ENCODE data around the gene ERBB4. TPM values are rescaled to one million over a fixed set of nuclear protein-coding genes. Genes with fewer than 3 reads are reported as not detected.
A peak's percentile ranks its signal among the peaks of the same experiment; 100 is the strongest.

Gene ERBB4
- total and polyA plus RNA-seq, 2 of the 8 experiments (the other 6 are each of a cell fraction or from before 2014, with no cell fraction given) = 0.34 to 1.3 TPM

GRCh38 chr2:211822686-211823335 is 715.8 kb downstream of the ERBB4 start:
- no peak overlapping the region for H2BK5ac ChIP-seq (ENCODE audit: low read depth, low read length)
- H3K4me1 ChIP-seq (replicated peaks in 1 of 4; ENCODE audit: control insufficient read depth in 3 of 4, insufficient read depth in 4 of 4, low read length in 3 of 4) = no peaks in the 10 kb centered on the region
- no peak overlapping the region for H2BK20ac ChIP-seq (ENCODE audit: low read length)
- no peak overlapping the region for H3K56ac ChIP-seq (replicated peaks; ENCODE audit: insufficient read length, low read depth, low read length)
- no peak overlapping the region for H3K23ac ChIP-seq (ENCODE audit: insufficient read length)
- H3K4me3 ChIP-seq (ENCODE audit: extremely low read depth in 1 of 4, insufficient read depth in 2 of 4, low read depth in 3 of 4, low read length in 4 of 4) = no peak overlapping the region
- 94% methylated on average over 3 of the region's 3 CpGs; no CpG with 5 or more reads in 1 of the 2 experiments for WGBS, 2 experiments (ENCODE audit: extremely low coverage in 1 of 2, insufficient coverage in 1 of 2, insufficient read length in 1 of 2, insufficient replicate concordance in 2 of 2, low coverage in 1 of 2, low lambda C conversion rate in 2 of 2, missing lambda C conversion rate in 1 of 2)
- H4K5ac ChIP-seq (ENCODE audit: insufficient read length, low read depth, low read length) = no peak overlapping the region
- no peaks in the 10 kb centered on the region for H3K36me3 ChIP-seq (ENCODE audit: control insufficient read depth in 2 of 4, insufficient read depth in 4 of 4, low read length in 3 of 4)
- ChIA-PET POLR2A (ENCODE audit: partially characterized antibody) (no interaction called here), CTCF (ENCODE audit: partially characterized antibody) (interaction anchor here (0.7 to 1.0 kb wide), 3 partner anchors 10 to 20 kb away, joined by 3 to 5 read pairs (median 4); no protein-coding TSS in a partner anchor)
- no peaks in the 10 kb centered on the region for H3K79me1 ChIP-seq (ENCODE audit: low read depth, low read length)
- no peaks in the 10 kb centered on the region for H3K27me3 ChIP-seq (replicated peaks in 1 of 4; ENCODE audit: control insufficient read depth in 3 of 4, extremely low read depth in 1 of 4, insufficient read depth in 3 of 4, low read length in 3 of 4)
- DNase-seq (ENCODE audit: low read depth in 1 of 2, low spot score in 2 of 2) (no peak), FAIRE-seq (no peak)
- H3K4me2 ChIP-seq (ENCODE audit: insufficient read depth in 1 of 2, low read depth in 2 of 2, low read length in 2 of 2) = no peak overlapping the region
- H4K8ac ChIP-seq (ENCODE audit: extremely low read depth, insufficient read depth, low read length) = no peak overlapping the region
- H2AK5ac ChIP-seq (ENCODE audit: low read depth, low read length) = no peak overlapping the region
- no peak overlapping the region for H2BK120ac ChIP-seq (replicated peaks; ENCODE audit: low read depth, low read length)
- H3K14ac ChIP-seq (ENCODE audit: insufficient read length) = no peak overlapping the region
- H3K18ac ChIP-seq (ENCODE audit: extremely low read depth, low read length) = no peak overlapping the region
- no peak overlapping the region for H3K27ac ChIP-seq (ENCODE audit: low read depth, low read length)
- H4K20me1 ChIP-seq (replicated peaks in 1 of 2; ENCODE audit: control insufficient read depth in 1 of 2, insufficient read depth in 2 of 2, low read length in 2 of 2) = no peaks in the 10 kb centered on the region
- H3K9ac ChIP-seq (replicated peaks in 1 of 4; ENCODE audit: extremely low read depth in 1 of 4, low read depth in 3 of 4, low read length in 3 of 4) = no peak overlapping the region
- H2BK12ac ChIP-seq (ENCODE audit: low read depth, low read length) = no peak overlapping the region
- no peak overlapping the region for H2BK15ac ChIP-seq (ENCODE audit: low read length)
- H3K4ac ChIP-seq (replicated peaks; ENCODE audit: insufficient read length, low read depth, low read length) = no peak overlapping the region
- no peaks in the 10 kb centered on the region for H3K9me3 ChIP-seq (ENCODE audit: insufficient read depth in 2 of 2, low read depth in 1 of 2, low read length in 1 of 2)
- H3K23me2 ChIP-seq (ENCODE audit: low read depth, low read length) = no peaks in the 10 kb centered on the region; the same call in 1 of the 2 replicates
- H2AFZ ChIP-seq (ENCODE audit: low read length) = 0 out of 2 replicates have a peak overlapping the region, but pooled peaks have one; percentile 22
- H4K91ac ChIP-seq (replicated peaks; ENCODE audit: insufficient read length, low read length) = no peak overlapping the region
- TF ChIP-seq RAD21 (IDR thresholded peaks at IDR 0.05 in 1 of 2, conservative IDR thresholded peaks at IDR 0.05 in 1 of 2; ENCODE audit: low read depth in 2 of 2, low read length in 2 of 2) (no peak), FOSL1 (IDR thresholded peaks at IDR 0.05; ENCODE audit: insufficient read depth, low read depth, low read length) (no peak)
- no peaks in the 10 kb centered on the region for H3K79me2 ChIP-seq (ENCODE audit: control insufficient read depth in 1 of 2, insufficient read depth in 2 of 2, low read length in 2 of 2)
